Embryonic facial prominence (tissue), 1 donor: ENCODE measurements around the gene DKK2.

Source experiments
- DNase-seq: peaks from one replicate; pipeline ENCODE4 v3.0.0-alpha.2; 2016; ENCODE audit errors: extremely low spot score

Gene DKK2

GRCh38 chr4:107017443-107018343 lies 18.4 kb downstream of the DKK2 start:
- DNase-seq = no peak

GRCh38 chr4:107011312-107011711 lies 24.8 kb downstream of the DKK2 start:
- no peak for DNase-seq

GRCh38 chr4:107009196-107009968 lies 26.7 kb downstream of the DKK2 start:
- no peak for DNase-seq

GRCh38 chr4:107008115-107008514 lies 28.0 kb downstream of the DKK2 start:
- DNase-seq = no peak

- no peak for DNase-seq
Observed at GRCh38 chr4:107006218-107006617, 29.9 kb downstream of the DKK2 start.

GRCh38 chr4:106996490-106996889 lies 39.6 kb downstream of the DKK2 start:
- DNase-seq = no peak

GRCh38 chr4:106993827-106994226 lies 42.3 kb downstream of the DKK2 start:
- DNase-seq = no peak

- no peak for DNase-seq
Observed at GRCh38 chr4:106987311-106987710, 48.8 kb downstream of the DKK2 start.

GRCh38 chr4:106986486-106986885 lies 49.6 kb downstream of the DKK2 start:
- no peak for DNase-seq

- no peak for DNase-seq
Observed at GRCh38 chr4:106985830-106986229, 50.3 kb downstream of the DKK2 start.

- DNase-seq = no peak
Observed at GRCh38 chr4:106982711-106983211, 53.4 kb downstream of the DKK2 start.

- no peak for DNase-seq
Observed at GRCh38 chr4:106981431-106981830, 54.7 kb downstream of the DKK2 start.

GRCh38 chr4:106979476-106979875 lies 56.6 kb downstream of the DKK2 start:
- no peak for DNase-seq

GRCh38 chr4:106978046-106978774 lies 57.9 kb downstream of the DKK2 start:
- DNase-seq = no peak

GRCh38 chr4:106971636-106972035 lies 64.5 kb downstream of the DKK2 start:
- DNase-seq = no peak

- no peak for DNase-seq
Observed at GRCh38 chr4:106967892-106968291, 68.2 kb downstream of the DKK2 start.

GRCh38 chr4:106953036-106953705 lies 82.9 kb downstream of the DKK2 start:
- no peak for DNase-seq

- DNase-seq = no peak
Observed at GRCh38 chr4:106951891-106952290, 84.2 kb downstream of the DKK2 start.

GRCh38 chr4:106941841-106942240 lies 94.3 kb downstream of the DKK2 start:
- DNase-seq = no peak

- no peak for DNase-seq
Observed at GRCh38 chr4:106930522-106930921, 105.6 kb downstream of the DKK2 start.

- no peak for DNase-seq
Observed at GRCh38 chr4:106929248-106929647, 106.9 kb downstream of the DKK2 start.
